NCI-H1105 treated with DMSO at 0.1 percent for 48 hours (cell line): ENCODE data around the gene TMED6.

Experiments used
- DNase-seq: peaks from one replicate; lab custom pipeline; 2025; lab: John Stamatoyannopoulos, UW

TMED6 gene

GRCh38 chr16:69351309-69352027 lies at the start of gene TMED6:
TMED6 (minus strand) TSS chr16:69351786; CDS start chr16:69351753, 33 bp downstream.
- no peak for DNase-seq

GRCh38 chr16:69399361-69399760 lies 47.8 kb upstream of the TMED6 start:
- no peak for DNase-seq

- no peak for DNase-seq
These were observed 46.4 kb upstream of the TMED6 start for GRCh38 chr16:69397821-69398521.

- peak; percentile 62 for DNase-seq
These were observed 44.8 kb upstream of the TMED6 start for GRCh38 chr16:69396187-69397061.

DNA sequence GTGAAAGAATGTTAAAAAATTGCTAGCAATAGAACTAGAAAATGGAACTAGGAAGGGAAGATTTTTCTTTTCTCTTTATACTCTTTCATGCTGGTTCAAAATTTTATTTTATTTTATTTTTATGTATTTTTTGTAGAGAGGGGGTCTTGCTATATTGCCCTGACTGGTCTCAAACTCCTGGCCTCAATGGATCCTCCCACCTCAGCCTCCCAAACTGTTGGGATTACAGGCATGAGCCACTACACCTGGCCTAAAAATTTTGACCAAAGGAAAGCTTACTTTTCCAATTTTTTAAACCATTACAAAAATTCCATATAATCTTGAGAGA lies 44.2 kb upstream of the TMED6 start:
- no peak for DNase-seq

DNA sequence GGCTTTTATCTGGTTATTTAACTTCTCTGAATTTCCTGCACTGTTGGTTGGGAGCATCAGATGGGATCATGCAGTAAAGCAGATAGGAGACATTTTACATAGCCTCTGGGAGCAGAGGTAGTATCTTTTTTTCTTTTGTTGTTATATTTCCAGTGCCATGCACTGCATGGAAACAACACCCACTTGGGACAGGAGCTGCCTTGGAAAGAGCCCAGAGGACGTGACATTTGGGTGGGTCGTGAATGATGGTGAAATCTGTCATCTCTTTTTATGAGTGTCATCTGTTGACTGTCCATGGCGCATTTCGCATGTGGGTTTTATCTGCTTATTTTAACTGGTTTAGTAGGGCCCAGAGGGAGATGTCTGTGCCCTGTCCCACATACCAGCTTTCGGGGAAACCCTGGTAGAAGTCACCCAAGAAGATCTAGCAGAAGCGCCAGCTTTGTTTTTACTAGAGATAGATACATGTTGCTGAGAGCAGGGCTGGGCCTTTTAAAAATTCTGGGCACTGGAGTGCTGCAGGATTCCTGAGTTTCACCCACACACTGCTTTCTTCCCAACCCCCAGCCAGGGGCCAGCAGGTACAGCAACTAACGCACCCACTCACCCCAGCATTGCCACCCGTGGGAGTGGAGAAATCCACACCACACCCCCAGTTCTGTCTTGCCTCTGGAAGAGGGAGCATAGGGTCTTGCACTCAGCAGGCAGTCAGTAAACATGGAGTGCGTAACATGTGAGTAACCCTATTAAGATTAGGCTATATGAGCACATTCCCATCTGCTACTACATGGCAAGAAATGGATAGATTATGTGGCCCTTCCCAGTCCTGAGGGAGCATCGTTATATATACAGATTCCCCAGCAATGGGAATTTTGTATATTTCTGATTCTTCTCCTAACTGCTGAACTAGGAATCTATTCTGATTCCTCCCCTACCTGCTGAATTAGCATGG lies 42.6 kb upstream of the TMED6 start:
- DNase-seq: no peak

DNA sequence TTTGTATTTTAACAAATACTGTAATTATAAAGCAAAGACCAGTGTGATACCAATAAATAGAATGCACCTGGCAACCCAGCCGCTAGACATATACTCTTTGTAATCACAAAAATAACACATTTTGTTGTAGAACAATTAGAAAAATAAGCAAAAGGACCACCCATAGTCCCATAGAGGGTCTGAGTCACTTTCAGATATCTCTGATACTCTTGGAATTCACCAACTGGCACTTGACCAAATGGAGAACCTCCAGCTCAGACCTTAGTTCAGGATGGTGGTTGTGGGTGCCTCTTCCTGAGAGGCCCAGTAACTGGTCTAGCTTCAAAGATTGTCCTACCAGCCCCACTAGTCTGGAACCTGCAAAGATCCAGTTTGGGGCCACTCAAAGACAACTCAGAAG lies 35.0 kb upstream of the TMED6 start:
- DNase-seq: no peak

- DNase-seq: no peak
These were observed 33.4 kb upstream of the TMED6 start for GRCh38 chr16:69384974-69385373.

DNA sequence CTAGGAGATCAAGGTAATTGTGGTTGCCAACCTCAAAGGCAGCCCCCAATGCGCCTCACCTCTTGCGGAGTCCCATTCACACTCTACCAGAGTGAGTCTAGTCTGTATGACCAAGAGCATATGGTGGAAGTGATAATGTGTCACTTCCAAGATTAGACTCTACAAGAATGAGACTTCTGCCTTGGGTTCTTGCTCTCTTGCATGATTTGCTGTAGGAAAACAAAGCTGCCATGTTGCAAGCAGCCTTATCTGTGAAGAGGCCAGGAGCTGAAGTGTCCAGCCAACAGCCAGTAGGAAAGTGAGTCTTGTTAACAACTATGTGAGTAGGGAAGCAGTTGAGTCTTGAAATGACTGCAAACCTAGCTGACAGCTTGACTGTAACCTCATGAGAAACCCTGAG lies 30.8 kb upstream of the TMED6 start:
- DNase-seq: no peak

DNA sequence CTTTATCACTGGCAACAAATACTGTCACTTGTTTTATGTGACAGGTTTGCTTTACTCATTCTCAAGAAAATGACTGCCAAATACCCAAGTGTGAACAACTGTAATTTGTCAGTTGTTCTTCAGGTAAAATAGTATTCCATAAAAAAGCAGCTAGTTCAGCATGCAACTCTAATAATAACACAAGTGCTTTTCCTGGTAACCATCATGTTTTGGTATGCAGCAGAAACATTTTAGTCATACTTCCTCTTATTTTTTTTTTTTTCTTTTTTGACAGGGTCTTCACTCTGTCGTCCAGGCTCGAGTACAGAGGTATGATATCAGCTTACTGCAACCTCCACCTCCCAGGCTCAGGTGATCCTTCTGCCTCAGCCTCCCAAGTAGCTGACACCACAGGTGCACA lies 29.6 kb upstream of the TMED6 start:
- no peak for DNase-seq

DNA sequence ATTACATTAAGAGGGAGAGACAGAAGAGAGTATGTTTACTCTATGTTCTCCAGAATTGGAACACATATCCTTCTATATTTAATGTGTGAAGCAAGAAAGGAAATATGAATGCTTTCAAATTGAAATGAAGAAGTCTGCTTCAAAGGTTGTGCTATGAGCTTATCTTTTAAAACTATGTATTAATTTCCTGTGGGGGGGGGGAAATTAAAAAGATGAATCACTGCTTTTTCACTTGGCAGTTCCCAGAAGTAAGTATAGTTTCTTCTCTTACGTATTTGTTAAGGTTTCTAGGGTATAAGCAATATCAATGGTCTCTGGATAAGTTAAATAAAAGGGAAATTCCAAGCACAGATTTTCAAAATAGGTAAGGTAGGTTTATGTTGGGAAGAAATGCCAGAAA lies 27.2 kb upstream of the TMED6 start:
- DNase-seq: no peak

GRCh38 chr16:69378036-69378435 lies 26.4 kb upstream of the TMED6 start:
- no peak for DNase-seq

DNA sequence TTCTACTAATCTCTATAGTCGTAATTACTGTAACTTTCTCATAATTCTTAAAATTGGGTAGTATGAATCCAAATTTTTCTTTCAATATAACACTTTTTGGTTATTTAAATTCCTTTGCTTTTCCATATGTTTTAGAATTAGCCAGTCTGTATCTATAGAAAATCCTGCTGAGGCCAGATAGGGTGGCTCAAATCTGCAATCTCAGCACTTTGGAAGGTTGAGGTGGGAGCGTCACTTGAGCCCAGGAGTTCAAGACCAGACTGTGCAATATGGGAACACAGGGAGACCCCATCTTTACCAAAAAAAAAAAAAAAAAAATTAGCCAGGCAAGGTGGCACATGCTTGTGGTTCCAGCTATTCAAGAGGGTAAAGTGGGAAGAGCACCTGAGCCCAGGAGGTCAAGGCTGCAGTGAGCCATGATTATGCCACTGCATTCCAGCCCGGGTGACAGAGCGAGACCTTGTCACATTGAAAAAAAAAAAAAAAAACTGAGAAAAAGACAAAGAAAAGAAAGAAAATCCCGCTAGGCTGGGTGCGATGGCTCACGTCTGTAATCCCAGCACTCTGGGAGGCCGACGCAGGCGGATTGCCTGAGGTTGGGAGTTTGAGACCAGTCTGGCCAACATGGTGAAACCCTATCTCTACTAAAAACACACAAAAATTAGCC lies 24.9 kb upstream of the TMED6 start:
- DNase-seq: no peak

GRCh38 chr16:69373019-69373418 lies 21.4 kb upstream of the TMED6 start:
- DNase-seq: no peak

DNA sequence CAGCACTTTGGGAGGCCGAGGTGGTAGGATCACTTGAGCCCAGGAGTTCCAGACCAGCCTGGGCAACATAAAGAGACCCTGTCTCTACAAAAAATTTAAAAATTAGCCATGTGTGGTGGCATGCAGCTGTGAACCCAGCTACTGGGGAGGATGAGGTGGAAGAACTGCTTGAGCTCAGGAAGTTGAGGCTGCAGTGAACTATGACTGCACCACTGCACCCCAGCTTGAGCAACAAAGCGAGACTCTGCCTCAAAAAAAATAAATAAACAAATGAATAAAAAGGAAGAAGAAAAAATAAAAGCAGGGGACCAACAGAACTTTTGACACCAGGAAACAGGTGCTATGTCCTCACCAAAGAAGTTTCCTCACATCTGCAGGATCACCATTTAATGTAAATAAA lies 20.0 kb upstream of the TMED6 start:
- no peak for DNase-seq

- DNase-seq: no peak
These were observed 17.3 kb upstream of the TMED6 start for GRCh38 chr16:69368866-69369265.

DNA sequence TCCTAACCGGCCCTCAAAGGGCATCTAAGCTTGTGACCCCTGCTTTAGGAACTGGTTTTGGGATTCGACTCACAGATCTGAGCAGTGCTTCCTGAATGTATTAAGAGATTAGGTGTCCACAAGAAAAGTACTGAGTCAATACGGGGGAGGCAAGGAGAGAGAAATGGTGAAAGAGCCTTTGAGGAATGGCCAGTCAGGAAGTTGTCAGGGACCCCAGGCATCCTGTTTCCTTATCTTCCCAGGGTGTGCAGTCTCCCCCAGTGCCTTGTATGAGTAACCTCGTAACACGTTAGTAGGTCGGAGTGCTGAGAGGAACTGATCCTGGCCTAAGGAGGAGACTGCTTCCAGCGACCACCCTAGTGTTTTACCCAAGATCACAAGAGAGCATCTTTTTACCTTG lies 16.4 kb upstream of the TMED6 start:
- no peak for DNase-seq

DNA sequence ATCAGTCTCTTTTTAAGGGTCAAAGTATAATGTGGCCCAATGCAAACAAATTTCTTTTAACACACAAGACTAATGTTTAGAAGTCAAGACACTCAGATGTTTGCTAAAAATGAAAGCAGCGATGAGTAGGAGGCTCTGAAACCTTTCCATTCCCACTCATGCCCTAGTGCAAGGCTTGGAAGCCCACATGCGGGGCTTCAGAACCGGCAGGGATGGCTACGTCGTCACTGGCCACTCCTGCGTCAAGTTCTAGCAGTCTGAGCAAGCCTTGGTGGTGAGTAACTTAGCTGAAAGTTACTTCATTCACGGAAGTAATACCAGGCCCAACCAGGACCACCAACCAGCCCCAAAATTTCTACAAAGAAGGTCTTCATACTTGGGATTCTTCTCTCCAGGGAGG lies 14.8 kb upstream of the TMED6 start:
- no peak for DNase-seq

DNA sequence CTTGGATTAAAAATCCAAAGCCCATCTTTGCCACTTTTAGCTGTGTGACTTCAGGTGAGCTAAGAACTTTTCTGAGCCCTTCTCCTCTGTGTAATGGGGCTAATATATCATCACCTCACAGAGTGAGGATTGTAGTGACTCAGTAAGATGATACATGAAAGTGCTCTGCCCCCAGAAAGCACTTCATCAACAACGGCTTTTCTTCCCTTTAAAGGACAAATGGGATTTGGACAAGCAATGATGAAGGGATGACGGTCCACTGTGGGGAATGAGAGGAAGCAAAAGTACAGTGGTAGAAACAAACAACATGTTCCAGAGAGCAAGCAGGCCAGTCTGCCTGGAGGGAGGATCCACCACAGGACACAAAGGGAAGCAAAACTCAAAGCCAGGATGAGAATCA lies 14.3 kb upstream of the TMED6 start:
- no peak for DNase-seq

DNA sequence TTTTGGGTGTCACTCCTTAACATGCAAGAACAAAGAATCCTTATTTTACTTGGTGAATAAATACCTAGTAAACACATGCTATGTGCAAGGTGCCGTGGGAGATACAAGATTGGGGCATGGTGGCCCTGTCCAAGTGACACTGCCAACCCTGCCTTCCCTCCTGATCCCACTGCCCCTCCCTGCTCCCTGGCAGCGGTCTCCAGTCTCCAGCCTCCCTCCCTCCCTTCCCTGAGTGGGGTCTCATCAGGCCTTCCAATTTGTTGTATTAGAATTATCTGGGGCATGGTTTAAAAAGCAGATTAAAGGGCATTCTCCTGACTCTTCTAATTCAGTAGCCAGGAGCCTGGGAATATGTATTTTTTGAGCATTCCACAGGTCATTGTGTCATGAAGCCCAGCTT lies 12.5 kb upstream of the TMED6 start:
- no peak for DNase-seq

DNA sequence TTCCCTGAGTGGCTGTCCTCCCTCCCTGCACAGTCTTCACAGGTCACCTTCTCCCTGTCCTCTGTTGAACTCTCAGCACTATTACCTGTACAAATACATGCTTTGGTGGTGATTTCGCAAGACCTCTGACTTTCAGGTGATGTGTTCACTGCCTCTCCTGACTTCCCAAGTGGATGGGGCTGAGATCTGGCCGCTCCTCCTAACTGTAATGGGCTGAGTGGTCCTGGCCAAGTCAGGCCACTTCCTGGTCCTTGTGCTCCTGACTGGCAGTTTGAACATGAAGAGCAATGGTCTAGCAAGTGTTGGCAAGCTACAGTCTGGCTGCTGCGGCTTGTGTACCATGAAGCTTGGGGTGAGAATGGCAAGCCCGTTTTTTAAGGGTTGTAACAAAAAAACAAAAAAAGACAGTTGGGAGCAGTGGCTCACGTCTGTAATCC lies 11.7 kb upstream of the TMED6 start:
- DNase-seq: no peak
